Muscle layer of duodenum (tissue), 2 donors: ENCODE measurements around the gene CMTM1.
"Not testable (repeated sequence)": the region's sequence is repeated elsewhere in the genome, so short reads cannot be mapped to it uniquely, and the experiment has no call there.

ENCODE experiments used
- H3K27ac ChIP-seq: one replicate; pipeline ENCODE4 v1.7.0; 2013; ENCODE audit warnings: mild to moderate bottlenecking, low read length
- H3K27me3 ChIP-seq: one replicate; pipeline ENCODE4 v1.7.0; 2013; ENCODE audit warnings: low read depth, mild to moderate bottlenecking, control low read depth, low read length
- H3K36me3 ChIP-seq, 2 donors: one replicate each; pipeline ENCODE4 v1.7.0; 2013; ENCODE audit warnings: low read length in 2 of 2, control low read depth in 1 of 2, mild to moderate bottlenecking in 1 of 2; ENCODE audit not compliant: insufficient read depth in 2 of 2, control insufficient read depth in 1 of 2
- H3K4me1 ChIP-seq, 2 donors: one replicate each; pipeline ENCODE4 v1.7.0; 2013; ENCODE audit warnings: low read length in 2 of 2, mild to moderate bottlenecking in 2 of 2, control low read depth in 1 of 2, moderate library complexity in 1 of 2; ENCODE audit not compliant: insufficient read depth in 2 of 2, control insufficient read depth in 1 of 2
- H3K4me3 ChIP-seq, 2 donors: one replicate each; pipeline ENCODE4 v1.7.0; 2013; ENCODE audit warnings: low read length in 2 of 2, low read depth in 1 of 2, mild to moderate bottlenecking in 1 of 2
- H3K9me3 ChIP-seq, 2 donors: one replicate each; pipeline ENCODE4 v1.7.0; 2013; ENCODE audit warnings: low read length in 2 of 2, control low read depth in 1 of 2, mild to moderate bottlenecking in 1 of 2; ENCODE audit not compliant: control insufficient read depth in 1 of 2
- donor health status: healthy.

CMTM1 gene

GRCh38 chr16:66585481-66586239 is 19.4 kb downstream of the CMTM1 start:
- no peaks in the 10 kb centered on the region for H3K27me3 ChIP-seq
- H3K4me3 ChIP-seq = no peak overlapping the region
- H3K36me3 ChIP-seq = no peaks in the 10 kb centered on the region
- no peaks in the 10 kb centered on the region for H3K9me3 ChIP-seq
- H3K27ac ChIP-seq = no peak overlapping the region
- H3K4me1 ChIP-seq = no peaks in the 10 kb centered on the region

GRCh38 chr16:66587881-66588600 is 21.8 kb downstream of the CMTM1 start:
- Histone ChIP-seq H3K9me3 (no peaks in the 10 kb centered on the region), H3K4me1 (no peaks in the 10 kb centered on the region), H3K36me3 (no peaks in the 10 kb centered on the region), H3K27me3 (no peaks in the 10 kb centered on the region), H3K27ac (no peak overlapping the region), H3K4me3 (peak overlapping the region; percentile 7 to 9)

GRCh38 chr16:66588981-66589713 is 22.9 kb downstream of the CMTM1 start:
- Histone ChIP-seq H3K27ac (no peak overlapping the region), H3K4me1 (no peaks in the 10 kb centered on the region), H3K9me3 (no peaks in the 10 kb centered on the region), H3K27me3 (no peaks in the 10 kb centered on the region), H3K4me3 (no peak overlapping the region), H3K36me3 (no peaks in the 10 kb centered on the region)

- Histone ChIP-seq H3K27ac (no peak overlapping the region), H3K9me3 (no peaks in the 10 kb centered on the region), H3K4me1 (no peaks in the 10 kb centered on the region), H3K4me3 (no peak overlapping the region), H3K36me3 (no peaks in the 10 kb centered on the region), H3K27me3 (no peaks in the 10 kb centered on the region)
These were observed 24.1 kb downstream of the CMTM1 start for GRCh38 chr16:66590322-66590721.

GRCh38 chr16:66591018-66591417 is 24.8 kb downstream of the CMTM1 start:
- no peaks in the 10 kb centered on the region for H3K9me3 ChIP-seq
- no peak overlapping the region for H3K4me3 ChIP-seq
- H3K27ac ChIP-seq = no peak overlapping the region
- no peaks in the 10 kb centered on the region for H3K27me3 ChIP-seq
- H3K36me3 ChIP-seq = no peaks in the 10 kb centered on the region
- no peaks in the 10 kb centered on the region for H3K4me1 ChIP-seq

GRCh38 chr16:66592241-66592640 is 26.0 kb downstream of the CMTM1 start:
- H3K36me3 ChIP-seq = no peaks in the 10 kb centered on the region
- no peaks in the 10 kb centered on the region for H3K4me1 ChIP-seq
- no peaks in the 10 kb centered on the region for H3K27me3 ChIP-seq

GRCh38 chr16:66592814-66593213 is 26.6 kb downstream of the CMTM1 start:
- no peak overlapping the region for H3K27ac ChIP-seq
- no peaks in the 10 kb centered on the region for H3K36me3 ChIP-seq
- H3K4me1 ChIP-seq = no peaks in the 10 kb centered on the region
- no peaks in the 10 kb centered on the region for H3K27me3 ChIP-seq
- H3K9me3 ChIP-seq = no peaks in the 10 kb centered on the region
- H3K4me3 ChIP-seq = no peak overlapping the region

More at GRCh38 chr16:66592241-66592640, 26.0 kb downstream of the CMTM1 start:
- Histone ChIP-seq H3K9me3 (no peaks in the 10 kb centered on the region), H3K4me3 (no peak overlapping the region), H3K27ac (no peak overlapping the region)

GRCh38 chr16:66594739-66595138 is 28.5 kb downstream of the CMTM1 start:
- no peaks in the 10 kb centered on the region for H3K27me3 ChIP-seq
- no peaks in the 10 kb centered on the region for H3K36me3 ChIP-seq
- H3K4me1 ChIP-seq = no peaks in the 10 kb centered on the region
- no peak overlapping the region for H3K27ac ChIP-seq
- H3K4me3 ChIP-seq = no peak overlapping the region
- no peaks in the 10 kb centered on the region for H3K9me3 ChIP-seq

GRCh38 chr16:66596559-66596958 is 30.3 kb downstream of the CMTM1 start:
- H3K4me1 ChIP-seq, H3K36me3 ChIP-seq, H3K4me3 ChIP-seq, H3K27ac ChIP-seq, H3K27me3 ChIP-seq, H3K9me3 ChIP-seq: not testable (repeated sequence)

- Histone ChIP-seq H3K27ac (no peak overlapping the region), H3K27me3 (no peaks in the 10 kb centered on the region), H3K9me3 (no peaks in the 10 kb centered on the region), H3K4me3 (no peak overlapping the region), H3K36me3 (no peaks in the 10 kb centered on the region), H3K4me1 (no peaks in the 10 kb centered on the region)
These were observed 31.0 kb downstream of the CMTM1 start for GRCh38 chr16:66596986-66597848.

GRCh38 chr16:66598111-66598510 is 31.9 kb downstream of the CMTM1 start:
- Histone ChIP-seq H3K4me1 (no peaks in the 10 kb centered on the region), H3K4me3 (no peak overlapping the region), H3K27ac (no peak overlapping the region), H3K36me3 (no peaks in the 10 kb centered on the region), H3K27me3 (no peaks in the 10 kb centered on the region), H3K9me3 (no peaks in the 10 kb centered on the region)
